Vagina (tissue), 2 donors: ENCODE measurements around the gene SBF2. TPM values are rescaled to one million over a fixed set of nuclear protein-coding genes. Genes with fewer than 3 reads are reported as not detected.

ENCODE experiments used
- DNase-seq, 2 donors: peaks; one replicate each; pipeline ENCODE4 v3.0.0-alpha.2; 2017; ENCODE audit errors: extremely low spot score in 2 of 2
- H3K27ac ChIP-seq: fragments of 200-600 bp; sonication (generic); one replicate; pipeline ENCODE4 v1.5.1; 2019
- H3K27me3 ChIP-seq: fragments of 200-600 bp; sonication (generic); one replicate; pipeline ENCODE4 v1.5.1; 2019
- H3K36me3 ChIP-seq, 2 donors: fragments of 200-600 bp; sonication (generic); one replicate each; pipeline ENCODE4 v1.5.1; 2017 to 2019
- H3K4me1 ChIP-seq: fragments of 200-600 bp; sonication (generic); one replicate; pipeline ENCODE4 v1.5.1; 2019
- H3K4me3 ChIP-seq, 2 donors: fragments of 200-600 bp; sonication (generic); 1 replicate in 1 of 2; 2 replicates in 1 of 2; pipeline ENCODE4 v1.5.1; 2016 to 2019
- H3K9me3 ChIP-seq: fragments of 200-600 bp; sonication (generic); one replicate; pipeline ENCODE4 v1.5.1; 2019
- CTCF ChIP-seq, 3 experiments: fragments of 450-650 bp in 2 of 3; fragments of 200-600 bp in 1 of 3; sonication (generic) in 1 of 3; IDR thresholded peaks; one replicate each; pipeline ENCODE4 v1.5.1; 2017 to 2019; ENCODE audit warnings: antibody characterized with exemption in 3 of 3, mild to moderate bottlenecking in 2 of 3, moderate library complexity in 2 of 3
- POLR2A ChIP-seq, 2 donors: fragments of 450-650 bp; IDR thresholded peaks; one replicate each; pipeline ENCODE4 v1.6.1; 2017; ENCODE audit warnings: antibody characterized with exemption in 2 of 2, mild to moderate bottlenecking in 2 of 2, moderate library complexity in 2 of 2
- POLR2AphosphoS5 ChIP-seq, 2 donors: sonication (generic); formaldehyde crosslinking; IDR thresholded peaks; one replicate each; pipeline ENCODE4 v1.9.0; 2017; ENCODE audit warnings: antibody characterized with exemption in 2 of 2, mild to moderate bottlenecking in 2 of 2, low read depth in 1 of 2; ENCODE audit not compliant: insufficient read depth in 1 of 2
- intact Hi-C: fragments of 100-400 bp; cut with DNase I; formaldehyde crosslinking; loops from one replicate; pipeline ENCODE4 v1.15.1; 2023
- total RNA-seq: library from RNA; depleted of rRNA; stranded (reverse); fragments of >200 nt; gene quantifications from one replicate; pipeline ENCODE4 v1.2.3, GENCODE V29; 2016

The SBF2 gene
- total RNA-seq, 1 donor from 2014 or later: 69.5 TPM

GRCh38 chr11:10032935-10033334 is 261.1 kb downstream of the SBF2 start:
- Histone ChIP-seq H3K27me3 (no peaks in the 10 kb centered on the region), H3K4me1 (no peaks in the 10 kb centered on the region), H3K4me3 (no peak overlapping the region), H3K27ac (no peak overlapping the region), H3K9me3 (no peaks in the 10 kb centered on the region), H3K36me3 (peaks cover 0 to 3% of the 10 kb centered on the region in 2 donors)
- no peak for TF ChIP-seq POLR2A (IDR thresholded peaks at IDR 0.05)
- no peak for DNase-seq
- intact Hi-C loops: no loop called here

GRCh38 chr11:10030122-10030490 is 263.9 kb downstream of the SBF2 start:
- no peak for DNase-seq
- Histone ChIP-seq H3K36me3 (peaks cover 0 to 3% of the 10 kb centered on the region in 2 donors), H3K27me3 (no peaks in the 10 kb centered on the region), H3K9me3 (no peaks in the 10 kb centered on the region), H3K4me1 (no peaks in the 10 kb centered on the region), H3K27ac (no peak overlapping the region), H3K4me3 (no peak overlapping the region)
- TF ChIP-seq POLR2AphosphoS5 (IDR thresholded peaks at IDR 0.05; ENCODE audit: insufficient read depth in 1 of 2, low read depth in 1 of 2): no peak
- no peak for TF ChIP-seq POLR2A (IDR thresholded peaks at IDR 0.05)
- TF ChIP-seq CTCF (IDR thresholded peaks at IDR 0.05): no peak
- intact Hi-C loops: no loop called here

DNA sequence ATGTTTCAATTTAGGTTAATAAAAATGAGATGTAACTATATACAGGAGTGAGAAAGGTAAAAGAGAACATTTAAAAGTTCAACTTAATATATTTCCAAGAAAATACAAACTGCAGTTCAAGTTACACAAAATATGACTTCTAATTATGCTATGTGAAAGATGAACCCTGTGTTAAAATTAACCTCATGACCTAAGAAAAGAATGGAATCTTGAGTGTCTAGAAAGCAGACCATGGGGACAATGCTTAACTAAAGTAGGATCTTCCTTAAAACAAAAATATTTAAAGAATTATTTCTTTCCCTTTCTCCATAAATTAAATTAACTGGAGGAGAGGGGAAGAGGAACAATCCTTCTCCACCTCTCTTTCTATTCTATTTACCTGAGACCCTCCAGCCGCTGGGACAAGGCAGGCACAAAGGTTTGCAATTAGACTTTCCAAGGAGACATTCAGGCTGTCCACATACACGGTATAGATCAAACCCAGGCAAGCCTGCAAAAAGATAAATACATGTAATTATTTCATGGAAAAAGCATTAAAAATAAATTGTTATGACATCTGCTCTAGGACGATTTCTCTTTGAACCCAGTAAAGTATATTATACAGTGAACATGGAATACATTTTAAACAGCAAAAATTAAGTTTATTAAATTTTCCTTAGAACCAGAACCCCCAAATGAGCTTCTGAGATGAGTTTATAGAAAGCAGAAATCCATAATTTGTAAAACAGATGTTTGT is 264.5 kb downstream of the SBF2 start:
- Histone ChIP-seq H3K4me1 (no peaks in the 10 kb centered on the region), H3K4me3 (no peak overlapping the region), H3K27me3 (no peaks in the 10 kb centered on the region), H3K9me3 (no peaks in the 10 kb centered on the region), H3K36me3 (peaks cover 0 to 3% of the 10 kb centered on the region in 2 donors), H3K27ac (no peak overlapping the region)
- intact Hi-C loops: no loop called here
- TF ChIP-seq POLR2A (IDR thresholded peaks at IDR 0.05): no peak
- TF ChIP-seq POLR2AphosphoS5 (IDR thresholded peaks at IDR 0.05; ENCODE audit: insufficient read depth in 1 of 2, low read depth in 1 of 2): no peak
- no peak for TF ChIP-seq CTCF (IDR thresholded peaks at IDR 0.05)
- no peak for DNase-seq

DNA sequence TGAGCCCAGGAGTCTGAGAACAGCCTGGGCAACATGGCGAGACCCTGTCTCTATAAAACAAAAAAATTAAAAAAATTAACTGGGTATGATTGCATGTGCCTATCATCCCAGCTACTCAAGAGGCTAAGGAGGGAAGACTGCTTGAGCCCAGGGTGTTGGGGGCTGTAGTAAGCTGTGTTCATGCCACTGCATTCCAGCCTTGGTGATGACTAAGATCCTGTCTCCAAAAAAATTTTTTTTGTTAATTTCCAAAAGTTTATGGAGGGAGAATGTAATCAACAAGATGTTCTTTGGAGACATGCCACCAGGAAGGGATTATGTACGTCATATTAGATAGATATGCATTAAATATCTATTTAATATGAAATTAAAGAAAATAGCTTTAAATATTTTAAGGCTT is 267.5 kb downstream of the SBF2 start:
- H3K4me3 ChIP-seq: no peak overlapping the region
- no peak for DNase-seq
- peaks cover 0 to 3% of the 10 kb centered on the region in 2 donors for H3K36me3 ChIP-seq
- H3K4me1 ChIP-seq: no peaks in the 10 kb centered on the region
- H3K27ac ChIP-seq: no peak overlapping the region
- H3K27me3 ChIP-seq: no peaks in the 10 kb centered on the region
- no peak for TF ChIP-seq POLR2A (IDR thresholded peaks at IDR 0.05)
- TF ChIP-seq POLR2AphosphoS5 (IDR thresholded peaks at IDR 0.05; ENCODE audit: insufficient read depth in 1 of 2, low read depth in 1 of 2): no peak
- no peak for TF ChIP-seq CTCF (IDR thresholded peaks at IDR 0.05)
- intact Hi-C loops: no loop called here
- no peaks in the 10 kb centered on the region for H3K9me3 ChIP-seq

DNA sequence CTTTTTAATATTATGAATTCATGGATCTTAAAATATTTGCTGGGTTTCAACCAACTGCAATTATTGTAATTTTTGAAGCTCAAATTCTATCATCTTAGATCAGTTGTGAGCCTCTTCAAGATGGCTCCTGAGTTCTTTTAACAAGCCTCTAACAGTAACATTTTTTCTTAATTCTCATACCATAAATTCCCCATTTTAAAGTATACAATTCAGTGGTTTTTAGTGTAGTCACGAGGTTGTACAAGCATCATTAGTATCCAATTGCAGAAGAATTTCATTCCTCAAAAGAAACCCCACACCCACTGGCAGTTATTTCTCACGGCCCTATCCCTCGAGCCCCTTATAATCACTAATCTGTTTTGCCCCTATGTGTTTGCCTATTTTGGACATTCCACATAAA is 270.8 kb downstream of the SBF2 start:
- no peak overlapping the region for H3K27ac ChIP-seq
- H3K9me3 ChIP-seq: no peaks in the 10 kb centered on the region
- H3K36me3 ChIP-seq: no peaks in the 10 kb centered on the region
- DNase-seq: no peak
- TF ChIP-seq POLR2AphosphoS5 (IDR thresholded peaks at IDR 0.05; ENCODE audit: insufficient read depth in 1 of 2, low read depth in 1 of 2) (no peak), CTCF (IDR thresholded peaks at IDR 0.05) (no peak), POLR2A (IDR thresholded peaks at IDR 0.05) (no peak)
- no peaks in the 10 kb centered on the region for H3K27me3 ChIP-seq
- no peaks in the 10 kb centered on the region for H3K4me1 ChIP-seq
- intact Hi-C loops: no loop called here
- H3K4me3 ChIP-seq: no peak overlapping the region
